Activated naive CD4-positive, alpha-beta T cell treated with anti-CD3 and anti-CD28 coated beads, Interleukin-2, amount 50 U/mL, for 72 hours (primary cell): ENCODE data around the gene ZGRF1. TPM values are rescaled to one million over a fixed set of nuclear protein-coding genes. Genes with fewer than 3 reads are reported as not detected.

Source experiments
- total RNA-seq, 2 donors: library from RNA; stranded (reverse); gene quantifications; one replicate each; pipeline ENCODE4 v1.2.3, GENCODE V29; 2022

The ZGRF1 gene
- total RNA-seq, 2 donors from 2014 or later, result 52.8 to 56.9 TPM

Other genes starting within 250 kb of the ZGRF1 start
- under 1 TPM in 1 of 2 donors, not detected in 1; 0.10 TPM for gene NEUROG2, start 120.7 kb downstream of the ZGRF1 start, total RNA-seq
- 10 to 100 TPM; 38.7 to 58.9 TPM for gene LARP7, start 234 bp upstream of the ZGRF1 start, total RNA-seq